H9 (cell line): Measurements from ENCODE around the gene PSMD5. TPM values are rescaled to one million over a fixed set of nuclear protein-coding genes. Genes with fewer than 3 reads are reported as not detected.

ENCODE experiments used
- DNase-seq: peaks from one replicate; pipeline ENCODE4 v3.0.0-alpha.2; 2017
- H2AFZ ChIP-seq: one replicate; pipeline ENCODE4 v1.6.1; 2013; ENCODE audit warnings: mild to moderate bottlenecking, low read length, control low read depth, moderate library complexity
- H2AK5ac ChIP-seq: 2 replicates; pipeline ENCODE4 v1.6.1; 2013; ENCODE audit warnings: low read length, control low read depth, mixed read lengths; ENCODE audit not compliant: insufficient read length
- H2BK120ac ChIP-seq: one replicate; pipeline ENCODE4 v1.6.1; 2013; ENCODE audit warnings: low read depth, mild to moderate bottlenecking, low read length, control low read depth, inconsistent platforms; ENCODE audit not compliant: poor library complexity, severe bottlenecking
- H2BK12ac ChIP-seq: 2 replicates; pipeline ENCODE4 v1.6.1; 2013; ENCODE audit warnings: low read length, control low read depth, mixed read lengths, low read depth; ENCODE audit not compliant: insufficient read length
- H2BK15ac ChIP-seq: 2 replicates; pipeline ENCODE4 v1.6.1; 2013; ENCODE audit warnings: low read depth, low read length, control low read depth
- H2BK20ac ChIP-seq: one replicate; pipeline ENCODE4 v1.6.1; 2013; ENCODE audit warnings: low read depth, mild to moderate bottlenecking, low read length, control low read depth, inconsistent platforms; ENCODE audit not compliant: poor library complexity, severe bottlenecking
- H2BK5ac ChIP-seq: 2 replicates; pipeline ENCODE4 v1.6.1; 2013; ENCODE audit warnings: low read length, control low read depth, mixed read lengths; ENCODE audit not compliant: insufficient read length
- H3K14ac ChIP-seq: 2 replicates; pipeline ENCODE4 v1.6.1; 2013; ENCODE audit warnings: low read length, control low read depth; ENCODE audit not compliant: insufficient read depth
- H3K18ac ChIP-seq: 2 replicates; pipeline ENCODE4 v1.6.1; 2013; ENCODE audit warnings: low read depth, mild to moderate bottlenecking, mixed read lengths, low read length, control low read depth; ENCODE audit not compliant: insufficient read length
- H3K23ac ChIP-seq: 2 replicates; pipeline ENCODE4 v1.6.1; 2013; ENCODE audit warnings: low read length, control low read depth, mixed read lengths, low read depth; ENCODE audit not compliant: insufficient read length
- H3K23me2 ChIP-seq: 2 replicates; pipeline ENCODE4 v1.6.1; 2013; ENCODE audit warnings: low read depth, mild to moderate bottlenecking, mixed read lengths, low read length, control low read depth; ENCODE audit not compliant: insufficient read length, poor library complexity, severe bottlenecking
- H3K27ac ChIP-seq: 2 replicates; pipeline ENCODE4 v1.5.1; 2013; ENCODE audit warnings: low read length, control low read depth, mixed read lengths, low read depth; ENCODE audit not compliant: insufficient read length
- H3K27me3 ChIP-seq: 2 replicates; pipeline ENCODE4 v1.6.1; 2013; ENCODE audit warnings: low read length, control low read depth, inconsistent platforms; ENCODE audit not compliant: insufficient read depth
- H3K4ac ChIP-seq: 2 replicates; pipeline ENCODE4 v1.6.1; 2013; ENCODE audit warnings: low read depth, mild to moderate bottlenecking, control low read depth, inconsistent platforms, low read length, moderate library complexity
- H3K4me1 ChIP-seq: 2 replicates; pipeline ENCODE4 v1.6.1; 2013; ENCODE audit warnings: low read length, control low read depth, inconsistent platforms; ENCODE audit not compliant: insufficient read depth
- H3K4me2 ChIP-seq: 2 replicates; pipeline ENCODE4 v1.6.1; 2013; ENCODE audit warnings: low read length, control low read depth, mixed read lengths; ENCODE audit not compliant: insufficient read length, insufficient read depth
- H3K56ac ChIP-seq: 2 replicates; pipeline ENCODE4 v1.6.1; 2013; ENCODE audit warnings: low read depth, mild to moderate bottlenecking, mixed read lengths, low read length, control low read depth; ENCODE audit not compliant: insufficient read length
- H3K79me1 ChIP-seq: 2 replicates; pipeline ENCODE4 v1.6.1; 2013; ENCODE audit warnings: low read depth, mild to moderate bottlenecking, moderate library complexity, low read length, control low read depth, inconsistent platforms; ENCODE audit not compliant: insufficient read depth, poor library complexity, severe bottlenecking
- H3K79me2 ChIP-seq: 2 replicates; pipeline ENCODE4 v1.6.1; 2013; ENCODE audit warnings: low read length, control low read depth, inconsistent platforms; ENCODE audit not compliant: insufficient read depth
- H3K9ac ChIP-seq: 2 replicates; pipeline ENCODE4 v1.6.1; 2013; ENCODE audit warnings: low read length, control low read depth, mixed read lengths; ENCODE audit not compliant: insufficient read length; ENCODE audit errors: extremely low read depth
- H3K9me3 ChIP-seq: one replicate; pipeline ENCODE4 v1.6.1; 2013; ENCODE audit warnings: low read depth, low read length, inconsistent platforms; ENCODE audit not compliant: control insufficient read depth
- H3T11ph ChIP-seq: one replicate; pipeline ENCODE4 v1.6.1; 2013; ENCODE audit warnings: mild to moderate bottlenecking, low read length, control low read depth, inconsistent platforms
- H4K20me1 ChIP-seq: one replicate; pipeline ENCODE4 v1.6.1; 2013; ENCODE audit not compliant: control insufficient read depth, insufficient read length, insufficient read depth
- H4K5ac ChIP-seq: 2 replicates; pipeline ENCODE4 v1.6.1; 2013; ENCODE audit warnings: low read depth, mild to moderate bottlenecking, mixed read lengths, low read length, control low read depth; ENCODE audit not compliant: insufficient read length
- H4K8ac ChIP-seq: replicated peaks from 2 replicates; pipeline ENCODE4 v1.6.1; 2013; ENCODE audit warnings: low read length, control low read depth, mixed read lengths, low read depth; ENCODE audit not compliant: insufficient read length
- H4K91ac ChIP-seq: 2 replicates; pipeline ENCODE4 v1.6.1; 2013; ENCODE audit warnings: low read depth, mild to moderate bottlenecking, moderate library complexity, mixed read lengths, low read length, control low read depth; ENCODE audit not compliant: insufficient read length
- H3K27ac Mint-ChIP-seq, 3 experiments: 2 replicates in 2 of 3; 3 replicates in 1 of 3; pipeline ENCODE4 v1.8.0; 2020 to 2021; ENCODE audit warnings: mixed read lengths in 3 of 3, mild to moderate bottlenecking in 1 of 3, moderate library complexity in 1 of 3
- H3K27me3 Mint-ChIP-seq: 2 replicates; pipeline ENCODE4 v1.8.0; 2021; ENCODE audit warnings: low read depth, mild to moderate bottlenecking, moderate library complexity, mixed read lengths
- H3K36me3 Mint-ChIP-seq, 3 experiments: 2 replicates in 2 of 3; 3 replicates in 1 of 3; pipeline ENCODE4 v1.8.0; 2020 to 2021; ENCODE audit warnings: low read depth in 3 of 3, mixed read lengths in 3 of 3; ENCODE audit not compliant: insufficient read depth in 1 of 3
- H3K4me1 Mint-ChIP-seq, 2 experiments: 2 replicates each; pipeline ENCODE4 v1.8.0; 2020; ENCODE audit warnings: mixed read lengths in 2 of 2
- H3K4me3 Mint-ChIP-seq, 2 experiments: 2 replicates in 1 of 2; 3 replicates in 1 of 2; pipeline ENCODE4 v1.8.0; 2020 to 2021; ENCODE audit warnings: mild to moderate bottlenecking in 2 of 2, mixed read lengths in 2 of 2, moderate library complexity in 1 of 2
- H3K9me3 Mint-ChIP-seq, 2 experiments: 2 replicates in 1 of 2; 3 replicates in 1 of 2; pipeline ENCODE4 v1.8.0; 2020; ENCODE audit warnings: mild to moderate bottlenecking in 2 of 2, mixed read lengths in 2 of 2, moderate library complexity in 1 of 2
- WGBS: extraction: QIAGEN DNeasy Blood & Tissue Kit; methylation state at CpG from one replicate; pipeline ENCODE4 v1.1.7; 2013; ENCODE audit warnings: missing lambda C conversion rate, low lambda C conversion rate, mixed read lengths; ENCODE audit not compliant: insufficient read length; ENCODE audit errors: extremely low coverage; 5-methylcytosine and 5-hydroxymethylcytosine counted together
- total RNA-seq: library from RNA; stranded (reverse); gene quantifications from 2 replicates; pipeline ENCODE4 v1.2.1, GENCODE V29; 2021
- TF ChIP-seq, protein P1 (sequence below): fragments of 200-600 bp; sonication (generic); conservative IDR thresholded peaks from 3 replicates; pipeline ENCODE4 v1.8.0; 2021; ENCODE audit warnings: antibody characterized with exemption, mild to moderate bottlenecking

PSMD5 gene
- total RNA-seq, 1 experiment from 2014 or later, result 64.9 TPM

DNA sequence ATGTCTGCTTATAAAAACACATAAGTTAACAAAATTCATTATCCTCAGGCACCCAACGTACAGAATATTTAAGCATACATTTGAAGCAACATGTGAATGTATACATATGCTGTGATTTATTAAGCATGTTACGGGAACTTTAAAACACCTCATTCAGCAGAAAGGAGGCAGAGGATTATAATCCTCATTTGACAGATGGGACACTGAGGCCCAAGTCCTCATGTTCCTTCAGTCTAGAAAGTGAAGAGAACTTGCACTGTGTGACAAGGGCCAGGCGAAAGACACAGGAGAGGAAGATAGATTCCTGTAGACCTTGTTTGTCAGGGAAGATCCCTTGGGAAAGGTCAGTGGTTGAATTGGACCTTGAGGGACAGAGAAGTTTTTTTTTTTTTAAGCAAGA, 7.6 kb upstream of the PSMD5 start:
- peaks cover 14% of the 10 kb centered on the region; the same call in 1 of the 2 replicates for H3K4me1 ChIP-seq
- no peaks in the 10 kb centered on the region for H3K9me3 Mint-ChIP-seq
- H4K91ac ChIP-seq, result no peak overlapping the region
- no peaks in the 10 kb centered on the region for H3K79me2 ChIP-seq
- no peak overlapping the region for H2AFZ ChIP-seq
- H3K27me3 Mint-ChIP-seq, result no peaks in the 10 kb centered on the region
- H2BK20ac ChIP-seq, result no peak overlapping the region
- no peak overlapping the region for H3K9ac ChIP-seq
- no peak overlapping the region for H3K4me3 Mint-ChIP-seq
- peak overlapping the region in 1 of 3 experiments; percentile 58; a peak in 1 of 7 replicates for H3K27ac Mint-ChIP-seq
- WGBS, result no CpG with 5 or more reads among the region's 3 CpGs
- H2AK5ac ChIP-seq, result no peak overlapping the region
- H3K27ac ChIP-seq, result no peak overlapping the region
- H3K56ac ChIP-seq, result no peak overlapping the region
- no peak for DNase-seq
- H3K23me2 ChIP-seq, result no peaks in the 10 kb centered on the region
- no peak overlapping the region for H3K14ac ChIP-seq
- H3K23ac ChIP-seq, result no peak overlapping the region
- TF ChIP-seq, protein P1, sequence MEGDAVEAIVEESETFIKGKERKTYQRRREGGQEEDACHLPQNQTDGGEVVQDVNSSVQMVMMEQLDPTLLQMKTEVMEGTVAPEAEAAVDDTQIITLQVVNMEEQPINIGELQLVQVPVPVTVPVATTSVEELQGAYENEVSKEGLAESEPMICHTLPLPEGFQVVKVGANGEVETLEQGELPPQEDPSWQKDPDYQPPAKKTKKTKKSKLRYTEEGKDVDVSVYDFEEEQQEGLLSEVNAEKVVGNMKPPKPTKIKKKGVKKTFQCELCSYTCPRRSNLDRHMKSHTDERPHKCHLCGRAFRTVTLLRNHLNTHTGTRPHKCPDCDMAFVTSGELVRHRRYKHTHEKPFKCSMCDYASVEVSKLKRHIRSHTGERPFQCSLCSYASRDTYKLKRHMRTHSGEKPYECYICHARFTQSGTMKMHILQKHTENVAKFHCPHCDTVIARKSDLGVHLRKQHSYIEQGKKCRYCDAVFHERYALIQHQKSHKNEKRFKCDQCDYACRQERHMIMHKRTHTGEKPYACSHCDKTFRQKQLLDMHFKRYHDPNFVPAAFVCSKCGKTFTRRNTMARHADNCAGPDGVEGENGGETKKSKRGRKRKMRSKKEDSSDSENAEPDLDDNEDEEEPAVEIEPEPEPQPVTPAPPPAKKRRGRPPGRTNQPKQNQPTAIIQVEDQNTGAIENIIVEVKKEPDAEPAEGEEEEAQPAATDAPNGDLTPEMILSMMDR, result no peak
- no peak overlapping the region for H4K8ac ChIP-seq
- no peaks in the 10 kb centered on the region for H3K36me3 Mint-ChIP-seq
- H3K79me1 ChIP-seq, result no peaks in the 10 kb centered on the region
- H3K9me3 ChIP-seq, result no peaks in the 10 kb centered on the region
- no peak overlapping the region for H2BK12ac ChIP-seq
- H3K18ac ChIP-seq, result no peak overlapping the region
- no peak overlapping the region for H3K4me2 ChIP-seq
- no peak overlapping the region for H2BK120ac ChIP-seq
- no peaks in the 10 kb centered on the region for H3K27me3 ChIP-seq
- no peak overlapping the region for H4K5ac ChIP-seq
- no peaks in the 10 kb centered on the region for H4K20me1 ChIP-seq
- peaks cover 35 to 43% of the 10 kb centered on the region in 2 experiments for H3K4me1 Mint-ChIP-seq
- no peak overlapping the region for H3K4ac ChIP-seq
- no peak overlapping the region for H3T11ph ChIP-seq
- no peak overlapping the region for H2BK5ac ChIP-seq
- no peak overlapping the region for H2BK15ac ChIP-seq
